Measurements from ENCODE around the gene PADI2. TPM values are rescaled to one million over a fixed set of nuclear protein-coding genes. Genes with fewer than 3 reads are reported as not detected.

Gene PADI2
- total RNA-seq, 2 donors from 2014 or later, result 177 to 211 TPM

DNA sequence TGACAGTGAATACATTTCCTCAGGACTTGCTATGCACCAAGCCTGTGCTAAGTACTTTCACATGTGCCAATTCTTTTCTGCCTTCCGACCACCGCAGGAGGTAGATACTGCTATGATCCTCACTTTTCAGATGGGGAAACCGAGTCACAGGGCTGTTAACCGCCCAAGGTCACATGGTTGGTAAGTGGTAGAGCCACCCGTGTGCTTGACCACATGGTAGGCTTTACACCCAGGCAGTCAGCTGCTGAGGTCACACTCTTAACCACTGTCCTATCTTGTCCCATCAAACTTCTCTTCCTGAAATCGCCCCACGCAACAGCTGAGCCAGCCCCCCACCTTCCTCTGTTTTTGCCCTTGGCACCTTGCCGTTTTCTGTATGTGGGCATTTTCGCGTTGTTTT, 34.5 kb downstream of the PADI2 start:
- H3K4me3 ChIP-seq, result no peak overlapping the region
- H3K27ac ChIP-seq, result no peak overlapping the region
- no peak overlapping the region for H3K9ac ChIP-seq (ENCODE audit: low read depth in 2 of 2, low read length in 2 of 2)
- no peak for DNase-seq
- no peaks in the 10 kb centered on the region for H3K36me3 ChIP-seq
- H3K4me1 ChIP-seq, result no peaks in the 10 kb centered on the region
- no peaks in the 10 kb centered on the region for H3K27me3 ChIP-seq
- H3K9me3 ChIP-seq, result no peaks in the 10 kb centered on the region
- intact Hi-C loops (cut with DNase I), result no loop called here
- TF ChIP-seq, protein P1, sequence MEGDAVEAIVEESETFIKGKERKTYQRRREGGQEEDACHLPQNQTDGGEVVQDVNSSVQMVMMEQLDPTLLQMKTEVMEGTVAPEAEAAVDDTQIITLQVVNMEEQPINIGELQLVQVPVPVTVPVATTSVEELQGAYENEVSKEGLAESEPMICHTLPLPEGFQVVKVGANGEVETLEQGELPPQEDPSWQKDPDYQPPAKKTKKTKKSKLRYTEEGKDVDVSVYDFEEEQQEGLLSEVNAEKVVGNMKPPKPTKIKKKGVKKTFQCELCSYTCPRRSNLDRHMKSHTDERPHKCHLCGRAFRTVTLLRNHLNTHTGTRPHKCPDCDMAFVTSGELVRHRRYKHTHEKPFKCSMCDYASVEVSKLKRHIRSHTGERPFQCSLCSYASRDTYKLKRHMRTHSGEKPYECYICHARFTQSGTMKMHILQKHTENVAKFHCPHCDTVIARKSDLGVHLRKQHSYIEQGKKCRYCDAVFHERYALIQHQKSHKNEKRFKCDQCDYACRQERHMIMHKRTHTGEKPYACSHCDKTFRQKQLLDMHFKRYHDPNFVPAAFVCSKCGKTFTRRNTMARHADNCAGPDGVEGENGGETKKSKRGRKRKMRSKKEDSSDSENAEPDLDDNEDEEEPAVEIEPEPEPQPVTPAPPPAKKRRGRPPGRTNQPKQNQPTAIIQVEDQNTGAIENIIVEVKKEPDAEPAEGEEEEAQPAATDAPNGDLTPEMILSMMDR (IDR thresholded peaks at IDR 0.05), result no peak

DNA sequence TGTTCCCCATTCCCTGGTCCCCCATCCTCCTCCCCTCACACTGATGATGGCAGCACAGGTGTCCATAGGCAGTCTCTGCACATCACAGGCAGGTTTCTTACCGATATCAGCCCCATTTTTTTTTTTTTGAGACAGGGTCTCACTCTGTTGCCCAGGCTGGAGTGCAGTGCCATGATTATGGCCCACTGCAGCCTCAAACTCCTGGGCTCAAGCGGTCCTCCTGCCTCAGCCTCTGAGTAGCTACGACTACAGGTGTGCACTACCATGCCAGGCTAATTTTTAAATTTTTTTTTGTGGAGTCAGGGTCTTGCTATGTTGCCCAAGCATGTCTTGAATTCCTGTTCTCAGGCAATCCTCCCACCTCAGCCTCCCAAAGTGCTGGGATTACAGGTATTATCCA, 36.5 kb downstream of the PADI2 start:
- Histone ChIP-seq H3K9ac (ENCODE audit: low read depth in 2 of 2, low read length in 2 of 2) (no peak overlapping the region), H3K27ac (no peak overlapping the region), H3K36me3 (no peaks in the 10 kb centered on the region), H3K4me3 (no peak overlapping the region), H3K27me3 (no peaks in the 10 kb centered on the region), H3K9me3 (no peaks in the 10 kb centered on the region), H3K4me1 (no peaks in the 10 kb centered on the region)
- intact Hi-C loops (cut with DNase I), result no loop called here
- TF ChIP-seq, protein P1 (IDR thresholded peaks at IDR 0.05), result no peak
- no peak for DNase-seq

DNA sequence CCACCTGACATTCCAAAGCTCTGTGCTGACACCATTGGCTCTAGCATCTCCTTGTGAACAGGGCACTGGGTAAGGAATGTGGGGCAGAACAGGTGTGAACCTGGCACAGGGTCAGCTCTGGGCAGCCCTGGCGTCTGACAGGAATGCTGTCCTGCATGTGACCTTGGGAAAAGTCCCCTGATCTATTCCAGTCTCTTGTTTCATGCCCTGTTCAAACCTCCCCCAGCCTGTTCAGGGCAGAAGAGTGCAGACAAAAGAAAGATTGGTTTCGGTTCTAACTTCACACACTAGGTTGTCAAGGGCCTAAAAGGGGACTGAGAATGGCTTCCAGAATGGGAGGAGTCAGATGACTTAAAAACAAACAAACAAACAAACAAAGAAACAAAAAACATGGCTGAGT, 37.8 kb downstream of the PADI2 start:
- H3K27me3 ChIP-seq, result no peaks in the 10 kb centered on the region
- no peak overlapping the region for H3K4me3 ChIP-seq
- no peak overlapping the region for H3K27ac ChIP-seq
- H3K9ac ChIP-seq (ENCODE audit: low read depth in 2 of 2, low read length in 2 of 2), result no peak overlapping the region
- no peaks in the 10 kb centered on the region for H3K4me1 ChIP-seq
- H3K36me3 ChIP-seq, result no peaks in the 10 kb centered on the region
- H3K9me3 ChIP-seq, result no peaks in the 10 kb centered on the region
- intact Hi-C loops (cut with DNase I), result no loop called here
- DNase-seq, result no peak
- TF ChIP-seq, protein P1 (IDR thresholded peaks at IDR 0.05), result no peak

- H3K36me3 ChIP-seq, result no peaks in the 10 kb centered on the region
- no peaks in the 10 kb centered on the region for H3K9me3 ChIP-seq
- H3K4me1 ChIP-seq, result no peaks in the 10 kb centered on the region
- H3K27ac ChIP-seq, result no peak overlapping the region
- H3K9ac ChIP-seq (ENCODE audit: low read depth in 2 of 2, low read length in 2 of 2), result no peak overlapping the region
- TF ChIP-seq, protein P1 (IDR thresholded peaks at IDR 0.05), result no peak
- H3K4me3 ChIP-seq, result no peak overlapping the region
- no peaks in the 10 kb centered on the region for H3K27me3 ChIP-seq
- intact Hi-C loops (cut with DNase I), result no loop called here
- DNase-seq, result no peak
Measured at GRCh38 chr1:17080880-17081279, 38.4 kb downstream of the PADI2 start.

GRCh38 chr1:17080085-17080759, 39.0 kb downstream of the PADI2 start:
- Histone ChIP-seq H3K9me3 (no peaks in the 10 kb centered on the region), H3K4me1 (no peaks in the 10 kb centered on the region), H3K27me3 (no peaks in the 10 kb centered on the region), H3K9ac (ENCODE audit: low read depth in 2 of 2, low read length in 2 of 2) (no peak overlapping the region), H3K4me3 (no peak overlapping the region), H3K27ac (no peak overlapping the region), H3K36me3 (no peaks in the 10 kb centered on the region)
- intact Hi-C loops (cut with DNase I), result no loop called here
- TF ChIP-seq, protein P1 (IDR thresholded peaks at IDR 0.05), result no peak
- no peak for DNase-seq

Measured in colonic mucosa (tissue), 4 donors.